Measurements from ENCODE around the gene SRRM1. TPM values are rescaled to one million over a fixed set of nuclear protein-coding genes. Genes with fewer than 3 reads are reported as not detected.
"Not testable (repeated sequence)": the region's sequence is repeated elsewhere in the genome, so short reads cannot be mapped to it uniquely, and the experiment has no call there.

SRRM1 gene
- total RNA-seq, 1 experiment from 2014 or later, result 160 TPM

DNA sequence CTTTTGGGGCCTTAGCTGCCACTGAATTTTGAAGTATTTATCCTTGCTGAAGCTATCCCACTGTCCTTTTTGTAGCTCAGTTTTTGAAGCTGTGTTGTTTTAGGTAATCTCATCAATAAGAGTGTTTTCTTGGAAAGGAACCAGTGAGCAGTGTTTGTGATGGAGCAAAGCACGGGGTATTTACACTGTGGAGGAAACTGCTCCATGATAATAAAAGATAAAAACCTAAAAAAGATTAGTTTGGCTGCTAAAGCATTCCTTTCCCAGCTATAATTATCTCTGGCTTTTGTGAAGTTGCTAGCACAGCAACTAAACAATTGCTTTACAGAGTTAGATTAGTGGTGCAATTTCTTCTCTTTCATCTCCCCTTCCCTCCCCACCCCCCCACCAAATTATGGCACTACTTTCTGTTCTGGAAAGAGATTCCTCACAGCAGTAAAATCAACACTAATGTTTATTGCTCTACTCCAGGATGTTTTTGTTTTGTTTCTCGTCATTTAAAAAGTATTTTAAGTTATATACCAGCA, 21.5 kb downstream of the SRRM1 start:
- no TSS peak for BruUV-seq (replicated peaks)
- ATAC-seq (no peak), DNase-seq (ENCODE audit: low read depth, low spot score) (no peak)
- Histone ChIP-seq H3K36me3 (ENCODE audit: control insufficient read depth, insufficient read depth, low read length) (peaks cover 74% of the 10 kb centered on the region), H3K4me3 (ENCODE audit: low read depth in 2 of 2, low read length in 2 of 2) (no peak overlapping the region), H3K4me1 (ENCODE audit: control insufficient read depth, insufficient read depth, low read length) (no peaks in the 10 kb centered on the region), H3K27ac (ENCODE audit: low read length) (no peak overlapping the region), H3K9me3 (ENCODE audit: control insufficient read depth, insufficient read depth, low read depth, low read length) (no peaks in the 10 kb centered on the region), H3K27me3 (ENCODE audit: control insufficient read depth, insufficient read depth, low read length) (no peaks in the 10 kb centered on the region)
- CTCF ChIA-PET, result interaction anchor here (1.2 kb wide), 1 partner anchor 167 kb away, joined by 3 read pairs; no protein-coding TSS in a partner anchor
- POLR2A ChIA-PET, result no interaction called here
- TF ChIP-seq POLR2AphosphoS5 (IDR thresholded peaks at IDR 0.05; ENCODE audit: low read depth, low read length) (no peak), SIN3A (IDR thresholded peaks at IDR 0.05; ENCODE audit: borderline replicate concordance, insufficient read depth, low read depth, low read length) (no peak), CTCF (IDR thresholded peaks at IDR 0.05) (no peak), TCF7L2 (IDR thresholded peaks at IDR 0.05; ENCODE audit: low read depth, low read length) (no peak)
- TF ChIP-seq, protein P1, sequence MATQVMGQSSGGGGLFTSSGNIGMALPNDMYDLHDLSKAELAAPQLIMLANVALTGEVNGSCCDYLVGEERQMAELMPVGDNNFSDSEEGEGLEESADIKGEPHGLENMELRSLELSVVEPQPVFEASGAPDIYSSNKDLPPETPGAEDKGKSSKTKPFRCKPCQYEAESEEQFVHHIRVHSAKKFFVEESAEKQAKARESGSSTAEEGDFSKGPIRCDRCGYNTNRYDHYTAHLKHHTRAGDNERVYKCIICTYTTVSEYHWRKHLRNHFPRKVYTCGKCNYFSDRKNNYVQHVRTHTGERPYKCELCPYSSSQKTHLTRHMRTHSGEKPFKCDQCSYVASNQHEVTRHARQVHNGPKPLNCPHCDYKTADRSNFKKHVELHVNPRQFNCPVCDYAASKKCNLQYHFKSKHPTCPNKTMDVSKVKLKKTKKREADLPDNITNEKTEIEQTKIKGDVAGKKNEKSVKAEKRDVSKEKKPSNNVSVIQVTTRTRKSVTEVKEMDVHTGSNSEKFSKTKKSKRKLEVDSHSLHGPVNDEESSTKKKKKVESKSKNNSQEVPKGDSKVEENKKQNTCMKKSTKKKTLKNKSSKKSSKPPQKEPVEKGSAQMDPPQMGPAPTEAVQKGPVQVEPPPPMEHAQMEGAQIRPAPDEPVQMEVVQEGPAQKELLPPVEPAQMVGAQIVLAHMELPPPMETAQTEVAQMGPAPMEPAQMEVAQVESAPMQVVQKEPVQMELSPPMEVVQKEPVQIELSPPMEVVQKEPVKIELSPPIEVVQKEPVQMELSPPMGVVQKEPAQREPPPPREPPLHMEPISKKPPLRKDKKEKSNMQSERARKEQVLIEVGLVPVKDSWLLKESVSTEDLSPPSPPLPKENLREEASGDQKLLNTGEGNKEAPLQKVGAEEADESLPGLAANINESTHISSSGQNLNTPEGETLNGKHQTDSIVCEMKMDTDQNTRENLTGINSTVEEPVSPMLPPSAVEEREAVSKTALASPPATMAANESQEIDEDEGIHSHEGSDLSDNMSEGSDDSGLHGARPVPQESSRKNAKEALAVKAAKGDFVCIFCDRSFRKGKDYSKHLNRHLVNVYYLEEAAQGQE (IDR thresholded peaks at IDR 0.05; ENCODE audit: insufficient read depth in 1 of 2, low read depth in 2 of 2, low read length in 1 of 2), result no peak
- intact Hi-C loops (cut with micrococcal nuclease; ENCODE audit: unreplicated experiment) (no loop called here), in situ Hi-C loops (cut with HindIII; ENCODE audit: low pct_unique_long_range_greater_than_20kb, low sequenced_read_pairs) (no loop called here)

GRCh38 chr1:24666794-24667193, 23.7 kb downstream of the SRRM1 start:
- H3K36me3 ChIP-seq (ENCODE audit: control insufficient read depth, insufficient read depth, low read length), result peaks cover 76% of the 10 kb centered on the region
- in situ Hi-C loops (cut with HindIII; ENCODE audit: low pct_unique_long_range_greater_than_20kb, low sequenced_read_pairs), result no loop called here
- no peaks in the 10 kb centered on the region for H3K4me1 ChIP-seq (ENCODE audit: control insufficient read depth, insufficient read depth, low read length)
- ChIA-PET POLR2A (interaction anchor here (0.7 kb wide), 1 partner anchor 33 kb away, joined by 4 read pairs; no protein-coding TSS in a partner anchor), CTCF (no interaction called here)
- H3K4me3 ChIP-seq (ENCODE audit: low read depth in 2 of 2, low read length in 2 of 2), result no peak overlapping the region
- H3K9me3 ChIP-seq (ENCODE audit: control insufficient read depth, insufficient read depth, low read depth, low read length), result no peaks in the 10 kb centered on the region
- H3K27ac ChIP-seq (ENCODE audit: low read length), result no peak overlapping the region
- no TSS peak for BruUV-seq (replicated peaks)
- intact Hi-C loops (cut with micrococcal nuclease; ENCODE audit: unreplicated experiment), result no loop called here
- no peak for ATAC-seq
- TF ChIP-seq CTCF (IDR thresholded peaks at IDR 0.05) (no peak), POLR2AphosphoS5 (IDR thresholded peaks at IDR 0.05; ENCODE audit: low read depth, low read length) (no peak), SIN3A (IDR thresholded peaks at IDR 0.05; ENCODE audit: borderline replicate concordance, insufficient read depth, low read depth, low read length) (no peak), TCF7L2 (IDR thresholded peaks at IDR 0.05; ENCODE audit: low read depth, low read length) (no peak)
- TF ChIP-seq, protein P1 (IDR thresholded peaks at IDR 0.05; ENCODE audit: insufficient read depth in 1 of 2, low read depth in 2 of 2, low read length in 1 of 2), result no peak
- no peaks in the 10 kb centered on the region for H3K27me3 ChIP-seq (ENCODE audit: control insufficient read depth, insufficient read depth, low read length)
- DNase-seq (ENCODE audit: low read depth, low spot score), result no peak

DNA sequence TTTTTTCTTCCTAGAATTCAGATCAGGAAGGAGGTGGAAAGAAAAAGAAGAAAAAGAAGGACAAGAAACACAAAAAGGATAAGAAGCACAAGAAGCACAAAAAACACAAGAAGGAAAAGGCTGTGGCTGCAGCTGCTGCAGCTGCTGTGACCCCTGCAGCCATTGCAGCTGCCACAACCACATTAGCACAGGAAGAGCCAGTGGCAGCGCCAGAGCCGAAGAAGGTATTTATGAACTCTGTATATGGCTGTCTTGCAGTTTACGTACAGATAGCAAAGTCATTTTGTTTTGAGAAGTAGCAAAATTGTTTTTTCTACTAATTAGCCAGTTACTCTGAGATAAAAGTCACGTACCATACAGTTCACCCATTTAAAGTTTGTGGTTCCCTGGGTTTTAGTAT, 28.3 kb downstream of the SRRM1 start:
- intact Hi-C loops (cut with micrococcal nuclease; ENCODE audit: unreplicated experiment); in situ Hi-C loops (cut with HindIII; ENCODE audit: low pct_unique_long_range_greater_than_20kb, low sequenced_read_pairs); H3K9me3 ChIP-seq (ENCODE audit: control insufficient read depth, insufficient read depth, low read depth, low read length); H3K27ac ChIP-seq (ENCODE audit: low read length); POLR2A ChIA-PET; H3K4me1 ChIP-seq (ENCODE audit: control insufficient read depth, insufficient read depth, low read length); DNase-seq (ENCODE audit: low read depth, low spot score); ATAC-seq; BruUV-seq (replicated peaks); H3K4me3 ChIP-seq (ENCODE audit: low read depth in 2 of 2, low read length in 2 of 2); CTCF ChIA-PET; H3K27me3 ChIP-seq (ENCODE audit: control insufficient read depth, insufficient read depth, low read length): not testable (repeated sequence)
- peaks cover 62% of the 10 kb centered on the region for H3K36me3 ChIP-seq (ENCODE audit: control insufficient read depth, insufficient read depth, low read length)
